H1 (cell line): Measurements from ENCODE around the gene PPM1N. TPM values are rescaled to one million over a fixed set of nuclear protein-coding genes. Genes with fewer than 3 reads are reported as not detected.

Source experiments
- CBX8 ChIP-seq: fragments of 300-800, 300-1000 bp; sonication (generic); IDR thresholded peaks from 2 replicates; pipeline ENCODE4 v1.7.1; 2016; ENCODE audit warnings: low read depth, low read length, borderline replicate concordance
- CHD7 ChIP-seq: fragments of 300-600 bp; sonication (generic); IDR thresholded peaks from 2 replicates; pipeline ENCODE4 v1.7.1; 2012; ENCODE audit warnings: low read length, moderate library complexity, mild to moderate bottlenecking, inconsistent platforms; ENCODE audit not compliant: insufficient replicate concordance
- RNF2 ChIP-seq: fragments of 200-900, 300-1000 bp; sonication (generic); IDR thresholded peaks from 2 replicates; pipeline ENCODE4 v1.7.1; 2016; ENCODE audit warnings: borderline replicate concordance, low read depth, mild to moderate bottlenecking, antibody characterized with exemption, low read length; ENCODE audit not compliant: poor library complexity, severe bottlenecking; ENCODE audit errors: missing control alignments
- SIN3A ChIP-seq, 2 experiments: IDR thresholded peaks in 1 of 2; conservative IDR thresholded peaks in 1 of 2; 2 replicates each; pipeline ENCODE4 v1.6.1; 2011 to 2012; ENCODE audit warnings: low read length in 2 of 2, improper control_type of control experiment in 1 of 2, low read depth in 1 of 2, mild to moderate bottlenecking in 1 of 2
- SIRT6 ChIP-seq: IDR thresholded peaks from one replicate; pipeline ENCODE4 v1.7.1; 2012; ENCODE audit warnings: low read length, inconsistent platforms
- SP4 ChIP-seq: IDR thresholded peaks from 2 replicates; pipeline ENCODE4 v1.6.1; 2012; ENCODE audit warnings: low read length, inconsistent platforms
- TBP ChIP-seq: IDR thresholded peaks from 2 replicates; pipeline ENCODE4 v1.6.1; 2011; ENCODE audit warnings: low read depth, low read length, improper control_type of control experiment
- TEAD4 ChIP-seq: IDR thresholded peaks from 2 replicates; pipeline ENCODE4 v1.6.1; 2012; ENCODE audit warnings: low read depth, low read length, inconsistent platforms, mixed read lengths
- polyA plus RNA-seq, 7 experiments: library from polyadenylated mRNA; depleted of rRNA in 3 of 7; stranded (reverse) in 5 of 7; unstranded in 2 of 7; fragments of >200 nt in 5 of 7; fragments of 200-250 nt in 2 of 7; gene quantifications; 1 replicate in 5 of 7; 2 replicates in 1 of 7; 4 replicates in 1 of 7; pipeline versions ENCODE4 v1.2.1 to v1.2.3, GENCODE V29; 2011 to 2013; ENCODE audit warnings: missing spikeins in 2 of 7, mixed read lengths in 2 of 7
- total RNA-seq: library from RNA; stranded (reverse); fragmentation: NEBNext Ultra II Directional; extraction: Animal tissue kit (Norgen Biotek cat#: 25700); gene quantifications from 2 replicates; pipeline ENCODE4 v1.2.1, GENCODE V29; 2021

Gene PPM1N
- total and polyA plus RNA-seq, 2 of the 8 experiments (the other 6 are each of a cell fraction or from before 2014, with no cell fraction given) = 12.2 to 14.4 TPM

GRCh38 chr19:45478454-45479238 is 19.6 kb upstream of the PPM1N start (continued):
- no peak for TF ChIP-seq CHD7
- peak; percentile 100 for TF ChIP-seq TBP
- TF ChIP-seq SIN3A (conservative IDR thresholded peaks at IDR 0.05 in 1 of 2, IDR thresholded peaks at IDR 0.05 in 1 of 2; ENCODE audit: low read depth in 1 of 2, low read length in 2 of 2) = peak; percentile 72 to 74; a peak in 2 of 4 replicates
- TF ChIP-seq CBX8 = no peak
- TF ChIP-seq SIRT6 = no peak
- TF ChIP-seq RNF2 = no peak
- TF ChIP-seq SP4 = peak; percentile 85; the same call in 1 of the 2 replicates
- peak; percentile 71 for TF ChIP-seq TEAD4
